ENCODE results near the gene TUBA3E.
"Not testable (repeated sequence)": the region's sequence is repeated elsewhere in the genome, so short reads cannot be mapped to it uniquely, and the experiment has no call there.

TUBA3E gene

DNA sequence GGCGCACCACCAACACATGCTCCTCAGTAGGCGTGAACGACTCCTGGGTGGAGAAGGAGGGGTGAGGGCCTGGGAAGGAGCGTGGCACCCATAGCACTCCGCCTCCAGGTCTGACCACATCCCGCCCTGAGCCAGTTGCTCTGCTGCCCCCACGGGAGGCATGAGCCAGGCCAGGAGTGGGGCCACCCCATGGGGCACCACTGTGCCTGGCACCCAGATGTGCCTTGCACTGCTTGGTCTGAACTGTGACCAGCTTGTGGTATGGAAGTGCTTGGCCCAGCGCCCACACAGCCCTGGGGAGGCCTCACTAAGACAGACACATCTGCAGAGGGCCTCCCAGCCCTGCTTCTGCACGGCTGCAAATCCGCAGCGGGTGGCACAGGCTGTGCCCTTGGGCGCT, 40.9 kb downstream of the TUBA3E start:
- not testable (repeated sequence) for H3K4me3 ChIP-seq (ENCODE audit: low read length); H3K9ac ChIP-seq (ENCODE audit: low read length); H3K27ac ChIP-seq (ENCODE audit: low read depth, low read length); H3K36me3 ChIP-seq (ENCODE audit: control insufficient read depth, insufficient read depth, low read length); H3K27me3 ChIP-seq (ENCODE audit: control insufficient read depth, insufficient read depth, low read length); H3K4me1 ChIP-seq (ENCODE audit: control insufficient read depth, insufficient read depth, low read length)

DNA sequence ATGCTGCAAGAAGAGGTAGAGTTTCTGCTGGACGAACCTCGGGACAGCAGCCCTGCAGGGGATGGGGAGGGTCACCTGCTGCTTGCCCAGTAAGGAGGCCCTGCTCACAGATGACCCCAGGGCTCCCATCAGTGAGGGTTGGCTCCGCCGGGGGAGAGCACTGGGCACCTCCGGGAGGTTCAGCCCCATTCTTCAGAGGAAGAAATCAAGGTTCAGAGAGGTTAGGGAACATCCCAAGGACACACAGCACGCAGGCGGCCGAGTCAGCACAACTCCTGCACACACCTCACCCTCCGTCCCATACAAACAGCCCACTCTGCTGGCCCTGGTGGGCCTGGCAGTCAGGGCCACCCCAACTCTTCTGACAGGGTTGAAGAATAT, 41.6 kb downstream of the TUBA3E start:
- H3K4me1 ChIP-seq (ENCODE audit: control insufficient read depth, insufficient read depth, low read length), result no peaks in the 10 kb centered on the region
- no peaks in the 10 kb centered on the region for H3K27me3 ChIP-seq (ENCODE audit: control insufficient read depth, insufficient read depth, low read length)
- no peak overlapping the region for H3K27ac ChIP-seq (ENCODE audit: low read depth, low read length)
- no peak overlapping the region for H3K4me3 ChIP-seq (ENCODE audit: low read length)
- peaks cover 12% of the 10 kb centered on the region for H3K36me3 ChIP-seq (ENCODE audit: control insufficient read depth, insufficient read depth, low read length)
- H3K9ac ChIP-seq (ENCODE audit: low read length), result no peak overlapping the region

DNA sequence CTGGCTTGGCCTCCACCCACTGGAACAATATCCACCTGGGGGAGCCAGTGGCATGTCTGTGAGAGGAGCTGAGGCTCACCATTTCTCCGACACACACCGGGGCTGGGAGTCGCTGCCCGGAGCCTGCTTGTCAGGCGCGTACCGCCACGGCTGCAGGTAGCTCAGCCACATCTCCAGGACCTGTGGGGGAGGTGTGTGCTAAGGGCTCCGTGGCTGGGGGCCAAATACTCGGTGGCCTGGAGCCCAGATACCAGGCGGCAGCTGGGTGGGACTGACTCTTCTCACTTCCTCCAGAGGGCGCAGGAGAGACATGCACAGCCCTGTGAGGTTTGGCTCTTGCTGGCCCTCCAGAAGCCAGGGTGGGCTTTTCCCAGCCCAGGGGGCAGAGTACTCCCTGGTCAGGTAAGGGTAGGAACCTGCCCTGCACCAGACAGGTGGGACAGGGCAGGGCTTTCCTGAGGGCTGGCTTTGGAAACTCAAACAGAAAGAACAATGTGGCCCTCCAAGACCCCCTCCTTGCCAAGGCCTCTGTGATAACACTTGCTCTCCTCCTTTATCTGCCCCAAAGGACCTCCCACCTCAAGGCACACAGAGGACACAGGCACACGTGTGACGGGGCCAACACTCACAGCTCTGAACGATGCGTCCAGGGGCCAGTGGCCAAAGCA, 42.1 kb downstream of the TUBA3E start:
- H3K36me3 ChIP-seq (ENCODE audit: control insufficient read depth, insufficient read depth, low read length), result peaks cover 12% of the 10 kb centered on the region
- H3K4me1 ChIP-seq (ENCODE audit: control insufficient read depth, insufficient read depth, low read length); H3K27me3 ChIP-seq (ENCODE audit: control insufficient read depth, insufficient read depth, low read length); H3K27ac ChIP-seq (ENCODE audit: low read depth, low read length); H3K4me3 ChIP-seq (ENCODE audit: low read length); H3K9ac ChIP-seq (ENCODE audit: low read length): not testable (repeated sequence)

DNA sequence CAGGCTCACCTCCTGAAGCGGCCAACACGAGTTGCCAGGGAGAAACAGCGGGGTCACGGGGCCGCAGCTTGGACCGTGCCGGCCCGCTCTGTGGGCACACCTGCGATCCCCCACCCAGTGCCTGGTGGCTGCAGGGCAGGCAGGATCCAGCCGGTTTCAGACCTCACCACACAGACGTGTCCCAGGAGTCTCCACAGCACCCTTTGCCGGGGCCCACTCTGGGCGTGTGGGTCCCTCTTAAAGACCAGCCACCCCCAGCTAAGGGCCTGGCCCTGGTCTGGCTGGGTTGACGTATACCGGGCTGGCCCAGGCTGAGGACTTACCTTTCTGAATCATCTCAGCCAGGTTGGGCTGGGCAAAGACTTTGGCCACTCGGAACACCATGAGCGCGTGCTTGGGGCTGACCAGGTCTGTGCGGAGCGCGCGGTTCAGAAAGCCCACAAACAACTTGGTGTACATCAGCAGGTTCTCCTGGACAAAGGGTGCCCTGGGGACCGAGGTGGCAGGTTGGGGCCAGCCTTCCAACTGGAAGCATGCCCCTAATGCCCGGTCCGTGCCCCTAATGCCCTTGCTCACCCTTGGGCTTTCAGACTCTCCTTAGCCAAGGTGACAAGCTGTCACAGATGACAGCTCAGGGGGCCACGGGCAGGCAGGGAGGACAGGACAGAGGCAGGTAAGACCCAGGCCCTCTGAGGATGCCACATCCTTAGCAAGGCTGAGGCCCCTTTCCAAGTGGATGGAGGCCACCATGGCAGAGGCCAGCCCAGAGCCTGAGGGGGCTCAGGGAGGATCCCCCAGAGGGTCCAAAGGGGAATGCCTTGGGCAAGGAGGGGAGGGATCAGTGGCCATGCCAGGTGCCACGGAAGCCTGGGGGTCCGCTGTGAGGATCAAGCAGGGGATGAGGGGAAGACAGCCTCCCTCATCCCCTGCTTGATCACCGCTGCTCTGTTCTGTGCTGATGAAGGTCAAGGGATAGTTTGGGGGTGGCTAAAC, 43.2 kb downstream of the TUBA3E start:
- H3K9ac ChIP-seq (ENCODE audit: low read length), result no peak overlapping the region
- no peak overlapping the region for H3K4me3 ChIP-seq (ENCODE audit: low read length)
- H3K4me1 ChIP-seq (ENCODE audit: control insufficient read depth, insufficient read depth, low read length), result no peaks in the 10 kb centered on the region
- peaks cover 12% of the 10 kb centered on the region for H3K36me3 ChIP-seq (ENCODE audit: control insufficient read depth, insufficient read depth, low read length)
- no peaks in the 10 kb centered on the region for H3K27me3 ChIP-seq (ENCODE audit: control insufficient read depth, insufficient read depth, low read length)
- no peak overlapping the region for H3K27ac ChIP-seq (ENCODE audit: low read depth, low read length)

DNA sequence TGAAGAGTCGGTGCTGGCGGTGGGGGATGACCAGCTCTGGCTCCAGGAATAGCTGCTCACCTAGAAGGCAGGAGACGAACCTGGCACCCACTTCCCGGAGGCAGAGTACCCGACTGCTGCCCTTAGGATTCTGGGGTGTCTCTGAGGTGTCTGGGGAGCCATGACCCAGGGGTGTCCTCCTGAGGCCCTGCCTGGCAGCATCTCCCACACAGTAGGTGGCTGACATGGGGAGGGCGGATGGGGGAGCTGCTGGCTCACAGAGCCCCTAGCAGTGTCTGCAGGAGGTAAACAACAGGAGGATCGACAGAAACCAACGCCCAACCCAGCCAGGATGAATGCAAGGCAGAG, 43.8 kb downstream of the TUBA3E start:
- not testable (repeated sequence) for H3K4me3 ChIP-seq (ENCODE audit: low read length); H3K27ac ChIP-seq (ENCODE audit: low read depth, low read length); H3K4me1 ChIP-seq (ENCODE audit: control insufficient read depth, insufficient read depth, low read length); H3K27me3 ChIP-seq (ENCODE audit: control insufficient read depth, insufficient read depth, low read length); H3K9ac ChIP-seq (ENCODE audit: low read length)
- peaks cover 12% of the 10 kb centered on the region for H3K36me3 ChIP-seq (ENCODE audit: control insufficient read depth, insufficient read depth, low read length)

DNA sequence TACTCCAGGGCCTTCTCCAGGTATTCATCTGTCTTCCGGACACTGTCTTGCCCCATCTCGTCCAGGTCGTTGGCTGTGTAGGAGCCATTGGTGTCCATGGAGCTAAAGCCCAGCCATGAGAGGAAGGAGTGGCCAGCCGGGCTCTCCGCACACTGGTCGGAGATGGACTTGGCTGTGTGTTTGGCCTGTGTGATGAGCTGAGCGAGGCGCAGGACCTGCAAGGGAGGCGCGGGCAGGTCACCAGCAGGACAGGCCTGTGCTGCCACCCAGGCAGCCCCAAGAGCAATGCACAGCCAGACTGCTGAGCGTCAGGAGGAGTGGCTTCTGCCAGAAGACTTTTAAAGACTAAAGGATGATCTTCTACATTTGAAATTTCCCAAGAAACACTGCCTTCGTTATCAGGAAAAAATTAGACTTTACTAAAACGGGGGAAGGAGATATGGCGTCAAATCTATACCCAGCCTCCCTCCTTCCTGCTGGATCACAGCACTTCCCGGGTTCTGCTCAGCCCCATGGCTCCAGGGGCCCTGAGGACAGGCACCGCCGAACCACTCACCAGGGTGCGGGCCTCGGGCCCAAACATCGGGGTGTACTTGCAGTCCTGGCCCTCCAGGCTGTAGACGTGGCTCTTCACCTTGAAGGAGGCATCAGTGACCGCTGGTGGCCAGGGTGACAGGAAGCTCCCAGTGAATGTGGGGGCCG, 44.4 kb downstream of the TUBA3E start:
- H3K27ac ChIP-seq (ENCODE audit: low read depth, low read length); H3K4me3 ChIP-seq (ENCODE audit: low read length); H3K9ac ChIP-seq (ENCODE audit: low read length); H3K27me3 ChIP-seq (ENCODE audit: control insufficient read depth, insufficient read depth, low read length); H3K4me1 ChIP-seq (ENCODE audit: control insufficient read depth, insufficient read depth, low read length): not testable (repeated sequence)
- peaks cover 12% of the 10 kb centered on the region for H3K36me3 ChIP-seq (ENCODE audit: control insufficient read depth, insufficient read depth, low read length)

DNA sequence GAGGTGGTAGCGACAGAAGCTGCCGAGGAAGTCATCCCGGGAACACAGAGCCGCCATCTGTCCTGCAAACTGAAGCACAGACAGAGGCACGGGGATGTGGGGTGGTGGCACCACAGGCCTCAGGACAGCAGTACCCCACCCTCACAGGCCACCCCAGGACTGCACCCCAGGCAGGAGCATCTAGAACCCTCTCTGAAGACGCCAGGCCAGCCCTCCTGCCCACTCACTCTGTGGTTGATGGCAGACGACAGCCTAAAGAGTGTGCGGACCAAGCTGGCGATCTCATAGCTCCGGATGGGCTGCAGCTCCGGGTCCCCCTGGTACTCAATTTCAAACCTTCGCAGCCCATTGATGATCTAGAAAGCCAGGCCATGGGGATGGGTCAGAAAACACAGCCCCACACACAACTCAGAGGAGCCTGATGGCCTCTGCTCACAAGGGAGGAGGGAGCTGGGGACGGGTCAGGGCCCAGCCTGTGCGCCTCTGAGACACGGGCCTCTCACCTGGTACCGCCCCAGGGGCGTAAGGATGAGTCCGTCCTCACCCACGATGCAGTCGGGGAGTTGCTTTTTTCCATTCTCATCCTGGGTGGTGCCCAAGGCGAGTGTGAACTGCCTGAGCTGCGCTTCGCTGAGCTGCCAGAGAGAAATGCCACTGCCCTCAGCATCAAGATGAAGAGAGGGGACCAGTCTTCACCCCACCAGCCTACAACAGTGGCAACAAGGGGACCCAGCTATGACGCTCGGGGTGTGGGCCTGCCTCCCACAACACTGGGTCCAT, 45.2 kb downstream of the TUBA3E start:
- Histone ChIP-seq H3K27me3 (ENCODE audit: control insufficient read depth, insufficient read depth, low read length) (no peaks in the 10 kb centered on the region), H3K27ac (ENCODE audit: low read depth, low read length) (no peak overlapping the region), H3K9ac (ENCODE audit: low read length) (no peak overlapping the region), H3K36me3 (ENCODE audit: control insufficient read depth, insufficient read depth, low read length) (peaks cover 12% of the 10 kb centered on the region), H3K4me1 (ENCODE audit: control insufficient read depth, insufficient read depth, low read length) (no peaks in the 10 kb centered on the region), H3K4me3 (ENCODE audit: low read length) (no peak overlapping the region)

DNA sequence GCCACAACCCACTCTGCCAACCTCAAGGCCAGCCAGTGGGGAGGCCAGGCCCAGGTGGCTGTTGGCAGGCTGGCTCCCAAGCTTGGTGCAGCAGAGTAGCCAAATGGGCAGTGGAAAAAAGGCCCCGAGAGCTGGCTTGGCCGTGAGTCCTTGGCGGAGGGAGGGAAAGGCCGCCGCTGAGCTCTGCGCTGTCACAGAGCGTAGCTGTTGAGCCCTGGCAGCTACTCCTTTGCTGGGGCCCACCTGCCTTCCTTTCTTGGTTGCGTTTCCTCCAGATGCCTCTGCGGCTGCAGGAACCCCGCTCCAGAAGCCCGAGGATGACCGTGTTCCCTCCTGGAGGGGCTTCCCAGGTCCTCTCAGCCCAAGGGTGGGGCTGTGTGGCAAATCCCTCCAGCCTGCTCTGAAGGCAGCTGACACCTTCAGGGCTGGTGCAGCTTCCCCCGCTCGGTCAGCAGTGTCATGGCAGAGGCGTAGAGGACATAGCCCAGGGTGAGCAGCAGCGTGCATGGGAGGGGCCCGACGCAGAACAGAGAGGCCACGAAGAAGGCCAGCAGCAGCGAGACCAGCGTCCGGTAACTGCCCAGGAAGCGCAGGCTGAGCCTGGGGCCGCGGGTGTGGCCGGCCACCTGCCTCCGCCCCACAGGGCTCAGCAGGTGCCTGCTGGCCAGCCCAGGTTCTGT, 46.0 kb downstream of the TUBA3E start:
- not testable (repeated sequence) for H3K9ac ChIP-seq (ENCODE audit: low read length); H3K27ac ChIP-seq (ENCODE audit: low read depth, low read length); H3K4me1 ChIP-seq (ENCODE audit: control insufficient read depth, insufficient read depth, low read length); H3K27me3 ChIP-seq (ENCODE audit: control insufficient read depth, insufficient read depth, low read length); H3K4me3 ChIP-seq (ENCODE audit: low read length)
- peaks cover 12% of the 10 kb centered on the region for H3K36me3 ChIP-seq (ENCODE audit: control insufficient read depth, insufficient read depth, low read length)

DNA sequence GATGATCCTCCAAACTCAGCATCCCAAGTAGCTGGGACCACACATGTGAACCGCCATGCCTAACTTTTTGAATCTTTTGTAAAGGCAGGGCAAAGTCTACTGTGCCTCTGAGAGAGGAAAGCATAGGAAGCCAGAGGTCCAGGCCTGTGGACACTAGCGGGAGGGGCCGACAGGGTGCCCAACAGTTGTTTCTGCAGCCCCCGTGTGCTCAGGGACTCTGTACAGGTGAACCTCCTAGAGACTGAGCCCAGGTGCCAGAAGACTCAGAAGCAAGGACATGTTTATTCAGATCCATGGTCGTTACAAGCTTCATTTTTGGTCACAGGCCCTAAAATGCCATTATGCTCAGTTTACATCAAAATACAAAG, 47.1 kb downstream of the TUBA3E start:
- not testable (repeated sequence) for H3K36me3 ChIP-seq (ENCODE audit: control insufficient read depth, insufficient read depth, low read length); H3K27me3 ChIP-seq (ENCODE audit: control insufficient read depth, insufficient read depth, low read length); H3K4me3 ChIP-seq (ENCODE audit: low read length); H3K27ac ChIP-seq (ENCODE audit: low read depth, low read length); H3K9ac ChIP-seq (ENCODE audit: low read length); H3K4me1 ChIP-seq (ENCODE audit: control insufficient read depth, insufficient read depth, low read length)

DNA sequence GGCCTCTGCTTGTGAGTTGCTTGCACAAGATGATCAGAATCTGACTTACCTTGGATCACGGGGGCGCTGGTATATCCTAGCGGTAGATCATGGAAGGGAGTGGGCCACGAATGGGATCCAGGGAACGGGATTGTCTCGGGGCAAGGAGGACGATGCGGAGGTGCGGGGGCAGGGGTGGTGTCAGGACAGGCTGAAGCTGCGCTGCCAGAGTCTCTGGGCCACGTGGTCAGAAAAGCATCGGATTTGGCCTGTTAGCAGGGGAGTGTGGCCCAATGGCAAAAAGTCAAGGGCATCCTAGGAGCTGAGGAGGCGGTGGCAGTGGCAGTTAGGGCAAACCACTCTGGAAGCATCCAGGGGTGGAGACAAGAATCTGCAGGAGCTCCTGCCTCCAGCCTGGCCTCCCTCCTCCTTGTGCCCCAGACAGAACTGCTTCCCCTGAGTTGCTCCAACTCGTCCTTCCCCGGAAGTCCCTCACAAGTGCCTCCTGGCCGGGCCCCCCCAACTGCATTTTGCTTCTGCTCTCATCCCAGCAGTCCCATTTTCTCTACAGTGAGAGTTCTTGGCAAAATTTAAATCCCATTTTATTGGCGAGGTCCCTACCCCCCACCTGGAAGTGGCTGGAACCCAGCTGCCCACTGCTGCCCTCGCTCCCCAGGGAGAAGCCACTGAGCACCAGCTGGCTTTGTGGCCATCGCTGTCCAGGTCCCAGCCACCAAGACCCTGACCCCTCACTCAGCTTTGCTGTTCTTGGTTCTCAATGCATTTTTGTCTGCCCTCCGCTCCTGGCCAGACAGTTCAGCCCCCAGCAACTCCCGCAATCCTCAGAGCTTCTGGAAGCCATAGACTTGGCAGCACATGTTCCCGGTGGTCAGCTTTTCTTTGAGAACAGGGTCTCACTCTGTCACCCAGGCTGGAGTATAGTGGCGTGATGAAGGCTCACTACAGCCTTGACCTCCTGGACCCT, 47.8 kb downstream of the TUBA3E start:
- Histone ChIP-seq H3K4me1 (ENCODE audit: control insufficient read depth, insufficient read depth, low read length) (no peaks in the 10 kb centered on the region), H3K27ac (ENCODE audit: low read depth, low read length) (no peak overlapping the region), H3K4me3 (ENCODE audit: low read length) (no peak overlapping the region), H3K9ac (ENCODE audit: low read length) (no peak overlapping the region), H3K36me3 (ENCODE audit: control insufficient read depth, insufficient read depth, low read length) (peaks cover 9% of the 10 kb centered on the region), H3K27me3 (ENCODE audit: control insufficient read depth, insufficient read depth, low read length) (no peaks in the 10 kb centered on the region)

DNA sequence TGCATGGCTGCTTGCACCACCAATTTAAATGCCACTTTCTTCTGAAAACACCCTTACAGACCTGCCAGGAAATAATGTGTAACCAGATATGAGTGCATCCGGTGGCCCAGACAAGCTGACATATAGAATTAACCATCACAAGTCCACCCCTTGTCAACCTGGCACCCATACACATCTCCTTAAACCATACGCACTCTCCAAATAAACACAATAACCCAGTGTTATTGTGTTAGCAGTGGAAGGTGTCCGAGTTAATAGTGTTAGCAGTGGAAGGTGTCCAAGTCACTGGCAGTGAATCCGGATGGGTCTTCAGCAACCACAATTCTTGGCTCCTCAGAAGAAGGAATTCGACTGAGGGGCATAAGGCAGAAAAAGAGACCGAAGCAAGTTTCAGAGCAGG, 49.7 kb downstream of the TUBA3E start:
- not testable (repeated sequence) for H3K4me3 ChIP-seq (ENCODE audit: low read length); H3K27ac ChIP-seq (ENCODE audit: low read depth, low read length); H3K4me1 ChIP-seq (ENCODE audit: control insufficient read depth, insufficient read depth, low read length); H3K9ac ChIP-seq (ENCODE audit: low read length); H3K36me3 ChIP-seq (ENCODE audit: control insufficient read depth, insufficient read depth, low read length); H3K27me3 ChIP-seq (ENCODE audit: control insufficient read depth, insufficient read depth, low read length)

All from rectal smooth muscle tissue (tissue), 1 donor.